Brain pericyte (primary cell): ENCODE measurements around the gene GRIFIN.
"Not testable (repeated sequence)": the region's sequence is repeated elsewhere in the genome, so short reads cannot be mapped to it uniquely, and the experiment has no call there.

Experiments used
- DNase-seq: peaks from one replicate; pipeline ENCODE4 v3.0.0-alpha.2; 2012; ENCODE audit warnings: low read depth, low spot score

GRIFIN gene

DNA sequence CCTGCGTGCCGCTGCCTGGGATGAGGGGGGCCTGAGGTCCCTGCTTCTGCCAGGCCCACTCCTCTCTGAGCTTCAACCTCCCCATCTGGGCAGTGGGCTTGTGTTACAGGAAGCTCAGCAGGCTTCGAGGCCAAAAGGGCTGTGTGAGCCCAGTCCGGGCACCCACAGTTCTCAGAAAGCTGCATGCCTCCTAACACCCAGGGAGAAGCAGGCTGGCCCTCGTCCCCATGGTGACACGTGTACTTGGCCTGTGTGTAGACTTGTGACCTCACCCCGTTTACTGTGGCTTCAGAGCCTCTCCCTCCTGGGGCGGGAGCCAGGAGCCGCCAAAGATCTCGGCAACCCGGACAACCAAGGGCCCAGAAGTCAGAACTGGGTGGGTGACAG lies 2.2 kb upstream of the GRIFIN start:
- DNase-seq, result no peak

DNA sequence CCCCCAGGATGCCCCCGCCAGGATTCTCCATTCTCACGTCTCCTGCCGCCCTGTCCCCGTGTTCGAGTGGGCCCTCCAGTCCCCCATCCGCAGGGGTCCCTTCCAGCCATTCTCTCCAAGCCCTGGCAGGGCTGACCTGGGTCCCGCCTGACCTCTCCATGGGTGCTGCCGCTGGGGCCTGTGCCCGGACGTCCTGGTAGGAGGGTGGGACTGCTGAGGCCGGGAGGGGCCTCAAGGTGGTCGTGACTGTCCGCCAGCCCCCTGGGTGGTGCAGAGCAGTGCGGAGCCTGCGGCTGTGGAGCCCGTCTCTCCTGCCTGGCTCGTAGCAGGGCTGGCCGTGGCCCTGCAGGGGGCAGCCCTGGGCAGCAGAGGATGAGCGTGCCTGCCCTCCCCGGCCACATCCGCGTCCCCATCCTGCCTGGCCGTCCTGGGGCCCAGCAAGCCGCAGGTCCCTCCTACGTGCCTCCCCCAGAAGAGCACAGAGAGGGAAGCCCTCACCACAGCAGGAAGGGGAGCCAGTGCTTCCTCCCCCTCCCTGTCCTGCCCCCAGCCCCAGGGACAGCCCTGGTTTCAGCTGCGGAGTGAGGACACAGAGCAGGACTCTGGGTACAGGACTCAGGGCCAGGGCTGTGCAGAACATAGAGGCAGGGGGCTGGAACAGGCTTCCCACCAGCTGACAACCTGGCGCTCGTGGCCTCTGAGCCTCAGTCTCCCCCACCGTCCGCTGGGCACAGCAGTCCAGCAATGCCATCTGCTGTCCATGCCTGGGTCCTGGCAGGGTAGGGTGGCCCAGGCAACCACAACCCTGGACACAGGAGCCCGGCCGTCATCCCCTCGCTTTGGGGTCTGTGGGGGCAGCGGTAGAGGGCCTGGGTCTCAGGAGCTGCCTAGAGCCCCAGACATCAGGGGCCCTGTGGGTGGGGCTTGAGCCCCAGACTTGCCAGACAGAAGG lies 1.5 kb upstream of the GRIFIN start:
- no peak for DNase-seq

DNA sequence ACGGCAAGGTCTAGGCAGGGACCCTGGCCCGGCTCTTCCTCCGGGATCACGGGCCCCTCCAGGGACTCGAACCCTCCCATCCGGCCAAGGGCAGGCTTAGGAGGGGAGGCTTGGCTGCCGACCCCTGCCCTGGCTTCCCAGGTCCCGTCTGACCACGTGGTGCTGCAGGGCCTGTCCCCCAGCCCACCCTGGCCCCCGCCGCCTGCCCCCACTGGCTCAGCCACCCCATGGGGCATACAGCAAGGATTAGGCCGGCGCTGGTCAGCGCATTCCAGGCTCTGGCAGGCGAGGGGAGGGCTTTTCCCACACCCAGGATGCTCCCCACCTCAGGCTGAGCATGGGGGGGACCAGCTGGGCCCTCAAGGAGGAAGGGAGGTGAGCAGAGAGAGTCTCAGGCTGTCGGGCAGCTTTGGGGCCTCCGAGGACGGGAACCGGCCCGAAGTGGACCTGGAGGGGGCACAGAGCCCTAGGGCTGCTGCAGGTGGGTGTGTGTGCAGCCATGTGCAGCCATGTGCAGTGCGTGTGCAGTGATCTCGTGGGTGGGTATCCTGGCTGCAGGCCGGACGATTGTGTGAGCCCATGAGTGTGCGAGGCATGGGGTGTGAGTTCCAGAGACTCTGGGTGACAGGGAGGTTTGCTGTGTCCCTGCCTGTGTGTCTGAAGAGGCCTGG lies 713 bp upstream of the GRIFIN start:
- no peak for DNase-seq

DNA sequence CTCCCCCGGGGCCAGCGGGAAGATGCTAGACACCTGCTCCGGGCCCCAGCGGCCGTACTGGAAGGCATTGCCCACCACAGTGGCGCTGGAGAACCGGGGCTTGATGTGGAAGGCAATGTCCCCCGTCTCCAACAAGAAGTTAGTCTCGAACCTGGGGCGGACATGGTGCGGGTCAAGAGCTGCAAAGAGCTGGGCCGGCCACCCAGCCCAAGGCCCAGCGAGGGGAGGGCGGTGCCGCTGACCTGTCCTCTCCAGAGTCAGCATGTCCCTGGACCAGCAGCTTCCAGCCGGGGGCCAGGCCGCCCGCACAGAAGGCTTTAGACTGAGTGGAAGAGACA lies 551 bp downstream of the GRIFIN start:
- DNase-seq, result no peak

DNA sequence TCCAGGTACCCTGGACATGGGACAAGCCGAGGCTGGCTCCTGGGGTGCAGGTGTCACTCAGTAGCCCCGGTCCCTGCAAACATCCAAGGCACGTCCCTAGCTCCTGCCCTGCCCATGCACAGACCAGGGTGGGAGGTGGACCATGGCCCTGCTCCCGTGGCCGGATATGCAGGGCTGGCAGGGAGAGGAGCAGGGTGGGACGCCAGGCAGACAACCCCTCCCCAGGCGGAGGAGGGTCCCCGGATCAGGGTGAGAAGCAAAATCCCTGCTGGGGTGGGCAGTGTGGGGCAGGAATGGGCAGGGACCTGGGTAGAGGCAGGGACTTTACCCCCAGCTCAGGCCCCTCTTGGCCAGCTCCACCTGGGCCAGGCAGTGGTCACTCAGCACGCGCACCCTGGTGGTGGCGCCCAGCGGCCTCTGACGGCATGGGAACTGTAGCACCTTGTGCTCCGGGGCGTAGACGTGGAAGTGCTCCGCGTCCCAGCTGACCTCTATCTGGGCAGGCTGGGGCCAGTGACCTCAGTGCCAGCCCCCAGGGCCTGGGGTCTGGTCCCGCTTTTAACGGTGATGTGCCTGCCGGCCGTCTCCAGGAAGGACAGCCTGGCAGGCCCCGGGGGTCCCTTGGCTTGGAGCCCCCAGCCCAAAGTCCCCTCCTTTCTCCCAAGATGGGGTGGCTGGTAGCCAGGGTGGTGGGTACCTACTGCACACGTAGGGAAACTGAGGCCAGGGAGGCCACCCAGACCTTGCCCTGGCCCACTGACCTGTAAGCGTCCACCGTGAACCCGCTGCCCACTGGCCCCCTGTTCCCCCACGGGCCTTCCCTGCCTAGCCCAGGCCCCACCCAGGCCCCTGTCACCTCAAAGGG lies 1.2 kb downstream of the GRIFIN start:
- no peak for DNase-seq

DNA sequence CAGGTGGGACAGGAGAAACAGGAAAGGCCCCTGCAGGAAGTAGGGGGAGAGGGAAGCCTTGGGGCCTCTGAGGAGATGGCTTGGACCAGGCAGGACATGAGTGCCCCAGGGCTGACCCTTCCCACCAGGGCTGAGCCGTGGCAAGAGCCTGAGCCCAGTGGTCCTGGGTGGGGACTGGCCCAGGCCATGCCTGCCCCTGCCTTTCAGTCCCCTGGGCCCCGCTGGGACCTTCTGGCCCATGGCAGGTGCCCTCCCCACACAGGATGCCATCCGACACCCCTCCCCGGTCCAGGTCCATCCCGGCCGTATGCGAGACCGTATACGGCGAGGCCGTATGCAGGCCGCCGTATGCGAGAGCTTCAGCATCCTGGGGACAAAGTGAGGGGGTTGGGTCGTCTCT lies 2.0 kb downstream of the GRIFIN start:
- no peak for DNase-seq

DNA sequence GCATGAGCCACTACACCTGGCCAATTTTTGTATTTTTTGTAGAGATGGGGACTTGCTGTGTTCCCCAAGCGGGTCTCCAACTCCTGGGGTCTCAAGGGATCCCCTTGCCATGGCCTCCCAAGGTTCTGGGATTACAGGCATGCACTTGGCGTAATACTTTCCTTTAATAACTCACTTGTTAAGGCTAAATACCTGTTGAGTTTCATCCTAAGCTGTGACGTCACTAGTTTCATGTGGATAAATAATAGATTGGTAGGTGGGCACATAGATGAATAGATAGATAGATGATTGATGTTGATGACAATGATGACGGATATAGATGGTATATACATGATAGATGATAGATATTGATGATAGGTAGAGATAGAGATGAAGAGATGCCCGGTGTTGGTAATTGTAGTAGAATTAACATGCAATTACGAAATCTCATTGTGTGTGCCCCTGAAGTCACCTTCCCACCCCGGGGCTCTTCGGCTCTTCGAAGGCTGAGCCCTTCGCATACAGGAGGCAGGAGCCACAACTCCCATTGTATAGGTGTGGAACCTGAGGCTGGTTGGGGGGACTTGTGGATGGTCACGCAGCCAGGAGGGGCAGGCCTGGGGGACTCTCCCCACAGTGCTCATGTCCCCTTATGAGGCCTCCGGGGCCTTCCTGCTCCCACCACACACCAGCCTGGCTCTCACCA lies 2.6 kb downstream of the GRIFIN start:
- no peak for DNase-seq

DNA sequence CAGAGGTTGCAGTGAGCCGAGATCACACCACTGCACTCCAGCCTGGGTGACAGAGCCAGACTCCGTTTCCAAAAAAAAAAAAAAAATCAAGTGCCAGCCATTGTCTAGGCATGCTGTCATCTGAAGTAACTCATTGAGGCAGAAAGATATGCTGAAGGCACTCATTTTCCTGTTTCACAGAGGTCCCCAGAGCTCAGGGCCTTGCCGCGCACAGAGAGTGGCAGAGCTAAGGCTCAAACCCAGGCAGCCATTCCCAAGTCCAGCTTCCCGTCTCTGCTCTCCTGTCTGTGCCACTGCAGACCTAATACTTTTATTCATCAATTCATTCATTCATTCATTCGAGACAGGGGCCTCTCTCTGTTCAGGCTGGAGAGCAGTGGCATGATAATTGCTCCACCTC lies 3.5 kb downstream of the GRIFIN start:
- no peak for DNase-seq

DNA sequence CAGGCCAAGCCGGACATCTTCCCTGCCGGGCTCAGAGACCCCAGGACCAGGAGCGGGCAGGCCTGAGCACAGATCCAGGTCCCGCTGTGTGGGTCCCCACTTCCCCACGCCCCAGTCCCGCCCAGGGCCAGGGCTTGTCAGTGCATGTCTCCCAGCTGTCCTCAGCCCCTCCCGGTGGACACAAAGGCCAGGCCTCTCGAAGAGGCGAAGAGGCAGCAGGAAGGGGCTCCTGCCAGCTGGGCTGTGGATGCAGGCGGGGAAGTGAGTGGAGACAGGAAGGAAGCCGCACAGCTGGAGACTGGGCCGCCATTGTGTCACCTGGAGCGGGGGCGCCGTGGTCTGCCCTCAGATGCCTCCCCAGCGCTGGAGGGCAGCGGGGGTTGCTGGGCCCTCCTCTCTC lies 4.8 kb downstream of the GRIFIN start:
- no peak for DNase-seq

DNA sequence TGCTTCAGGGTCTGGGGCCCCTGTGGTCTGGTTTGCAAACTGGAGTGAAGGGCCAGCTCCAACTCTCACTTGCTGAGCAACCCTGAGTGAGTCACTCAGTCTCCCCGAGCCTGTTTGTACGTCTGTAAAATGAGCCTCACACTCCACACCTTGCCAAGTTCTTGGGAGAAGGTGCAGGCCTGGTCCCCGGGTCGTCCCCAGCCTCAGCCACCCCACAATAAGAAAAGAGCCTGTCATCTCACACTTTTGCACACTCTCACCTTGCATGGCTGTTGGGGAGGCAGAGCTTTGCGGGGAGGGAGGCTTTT lies 5.2 kb downstream of the GRIFIN start:
- DNase-seq, result no peak

DNA sequence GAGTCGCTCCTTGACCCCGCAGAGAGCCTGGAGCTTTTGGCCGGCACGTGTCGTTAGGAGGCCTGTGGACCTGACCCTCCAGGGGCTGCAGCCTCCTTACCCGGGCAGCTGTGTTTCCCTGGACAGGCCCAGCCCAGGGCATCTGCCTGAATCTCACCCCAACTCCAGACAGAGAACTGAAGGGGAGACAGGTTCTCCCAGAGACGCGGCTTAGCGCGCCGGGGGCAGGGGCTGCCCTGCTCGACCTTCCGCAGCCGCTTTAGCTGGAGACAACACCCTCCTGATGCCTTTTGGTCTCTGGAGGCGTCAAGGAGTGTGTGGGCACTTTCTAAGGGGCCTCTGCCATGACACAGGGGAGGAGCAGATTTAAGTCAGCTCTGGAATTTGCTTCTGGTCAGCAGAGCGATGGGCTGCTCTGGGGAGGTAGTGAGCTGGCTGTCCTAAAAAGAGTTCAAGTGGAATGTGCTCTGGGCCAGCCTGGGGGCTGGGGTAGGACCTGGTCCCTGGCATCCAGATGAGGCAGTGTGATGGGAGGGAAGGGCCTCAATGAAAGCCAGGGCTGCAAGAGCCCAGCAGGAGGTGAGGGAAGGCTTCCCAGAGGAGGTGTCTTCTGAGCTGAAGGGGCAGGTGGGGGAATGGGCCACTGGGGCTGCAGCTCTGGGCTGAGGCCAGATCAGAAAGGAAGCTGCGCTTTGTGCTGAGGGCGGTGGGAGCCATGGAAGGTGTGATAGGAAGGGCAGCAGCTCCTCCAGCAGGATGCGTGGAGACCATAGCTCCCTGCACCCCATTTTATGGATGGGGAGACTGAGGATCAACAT lies 5.8 kb downstream of the GRIFIN start:
- no peak for DNase-seq

DNA sequence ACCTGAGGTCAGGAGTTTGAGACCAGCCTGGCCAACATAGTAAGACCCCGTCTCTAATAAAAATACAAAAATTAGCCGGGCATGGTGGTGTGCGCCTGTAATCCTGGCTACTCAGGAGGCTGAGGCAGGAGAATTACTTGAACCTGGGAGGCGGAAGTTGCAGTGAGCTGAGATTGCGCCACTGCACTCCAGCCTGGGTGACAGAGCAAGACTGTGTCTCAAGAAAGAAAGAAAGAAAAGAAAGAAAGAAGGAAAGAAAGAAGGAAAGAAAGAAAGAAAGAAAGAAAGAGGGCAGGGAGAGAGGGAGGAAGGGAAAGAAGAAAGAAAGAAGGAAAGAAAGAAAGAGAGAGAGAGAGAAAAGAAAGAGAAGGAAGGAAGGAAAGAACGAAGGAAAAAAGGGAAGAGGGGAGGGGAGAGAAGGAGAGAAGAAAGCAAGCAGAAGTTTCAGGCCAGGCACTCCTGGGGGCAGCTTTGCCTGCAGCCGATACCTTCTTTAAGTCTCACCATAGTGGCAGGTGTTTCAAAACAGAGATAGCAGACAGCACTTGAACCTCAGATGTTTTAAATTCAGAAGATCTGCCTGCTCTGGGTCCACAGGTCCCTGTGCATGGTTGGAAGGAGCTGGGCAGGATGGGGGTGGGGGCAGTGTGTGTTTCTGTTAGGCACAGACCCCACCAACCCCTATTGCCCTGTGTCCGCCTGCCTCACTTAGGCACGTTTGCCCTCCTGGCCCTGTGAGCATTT lies 6.6 kb downstream of the GRIFIN start:
- not testable (repeated sequence) for DNase-seq

DNA sequence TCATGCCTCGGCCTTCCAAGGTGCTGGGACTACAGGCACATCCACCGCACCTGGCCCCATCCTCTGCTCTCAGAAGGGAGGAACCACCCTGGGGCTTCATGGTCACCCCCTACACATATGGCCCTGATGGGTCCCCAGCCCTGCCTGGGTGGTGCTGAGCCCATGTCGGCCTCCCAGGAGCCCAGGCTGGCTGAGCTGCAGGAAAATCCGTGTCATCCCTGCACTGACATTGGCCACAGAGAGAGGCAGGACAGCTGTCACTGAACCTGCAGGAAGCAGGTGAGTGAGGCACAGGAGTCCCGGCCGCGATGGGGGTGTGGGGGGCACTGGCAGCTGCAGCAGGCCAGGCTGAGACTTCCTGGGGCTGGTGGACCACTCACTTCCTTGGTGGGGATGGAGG lies 8.0 kb downstream of the GRIFIN start:
- no peak for DNase-seq

DNA sequence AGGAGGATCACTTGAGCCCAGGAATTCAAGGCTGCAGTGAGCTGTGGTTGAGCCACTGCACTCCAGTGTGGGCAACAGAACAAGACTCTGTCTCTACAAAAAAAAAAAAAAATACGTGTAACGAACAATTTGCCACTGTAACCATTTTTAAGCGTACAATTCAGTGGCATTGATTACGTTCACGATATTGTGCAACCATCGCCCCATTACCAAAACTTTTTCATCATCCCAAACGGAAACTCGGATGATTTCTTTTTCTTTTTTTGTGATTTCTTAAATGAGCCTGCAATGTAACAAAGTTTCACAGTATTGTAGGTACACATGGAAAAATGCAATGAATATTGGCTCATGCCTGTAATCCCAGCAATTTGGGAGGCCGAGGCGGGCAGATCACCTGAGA lies 9.5 kb downstream of the GRIFIN start:
- DNase-seq, result no peak

DNA sequence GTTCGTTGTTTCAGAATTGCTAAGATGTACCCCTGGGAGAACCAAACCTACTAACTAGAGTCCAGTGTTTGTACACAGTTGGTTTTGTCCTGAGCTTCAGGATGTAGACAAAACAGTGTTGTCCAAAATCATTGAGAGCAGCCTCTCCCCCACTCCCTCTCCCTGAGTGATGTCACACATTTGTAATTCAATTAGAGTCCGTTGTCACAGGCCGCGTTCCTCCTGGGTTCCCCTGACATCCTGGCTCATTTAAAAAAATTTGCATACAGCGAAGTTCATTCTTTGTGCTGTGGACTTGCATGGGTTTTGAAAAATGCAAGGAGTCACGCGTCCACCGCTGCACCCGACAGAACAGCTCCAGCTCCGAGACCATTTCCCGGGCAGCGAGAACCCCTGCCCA lies 10.3 kb downstream of the GRIFIN start:
- no peak for DNase-seq

DNA sequence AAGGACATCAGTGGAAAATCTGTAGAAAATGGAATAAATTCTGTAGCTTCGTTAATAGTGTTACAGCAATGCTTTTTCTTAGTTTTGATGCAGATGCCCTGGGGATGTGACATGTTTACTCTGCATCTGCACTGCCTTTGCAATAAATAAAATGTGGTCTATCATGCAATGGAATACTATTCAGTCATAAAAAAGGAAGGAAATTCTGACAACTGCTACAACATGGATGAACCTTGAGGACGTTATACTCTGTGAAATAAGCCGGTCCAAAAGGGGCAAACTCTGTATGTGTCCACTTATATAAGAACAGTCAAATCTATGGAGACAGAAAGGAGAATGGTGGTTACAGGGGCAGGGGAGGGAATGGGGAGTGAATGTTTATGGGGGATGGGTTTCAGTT lies 13.5 kb downstream of the GRIFIN start:
- DNase-seq, result no peak

DNA sequence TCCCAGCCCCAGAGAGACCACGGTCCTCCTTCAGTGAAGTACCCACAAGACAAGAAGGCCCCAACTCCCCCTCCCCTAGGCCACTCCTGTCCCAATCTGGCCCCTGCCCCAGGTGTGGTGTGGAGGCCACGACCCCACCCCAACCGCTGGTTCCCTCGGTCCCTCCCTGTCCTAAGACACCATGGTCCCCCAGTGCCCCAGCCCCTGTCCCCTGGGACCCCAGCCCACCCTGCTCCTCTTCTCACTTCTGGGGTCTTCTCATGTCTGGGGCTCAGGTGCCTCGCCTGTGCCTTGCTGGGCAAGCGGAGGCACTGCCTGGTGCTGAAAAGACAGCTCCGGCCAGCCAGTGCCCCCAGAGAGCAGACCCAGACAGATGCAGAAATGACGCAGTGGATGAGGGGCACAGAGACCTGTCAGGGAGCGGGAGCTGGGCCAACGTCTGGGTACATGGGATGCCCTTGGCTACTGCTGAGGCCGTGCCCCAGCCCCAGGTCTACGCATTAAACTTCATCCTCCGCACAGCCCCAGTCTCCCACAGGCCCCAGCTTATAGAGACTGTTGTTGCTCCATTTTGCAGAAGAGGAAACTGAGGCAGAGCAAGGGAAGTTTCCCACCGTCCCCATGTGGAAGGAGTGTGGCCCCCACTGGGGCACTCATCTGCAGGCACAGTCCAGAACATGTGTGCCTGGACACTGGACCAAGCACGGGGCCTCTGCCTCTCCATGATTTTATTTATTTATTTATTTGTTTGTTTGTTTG lies 14.8 kb downstream of the GRIFIN start:
- DNase-seq, result no peak

DNA sequence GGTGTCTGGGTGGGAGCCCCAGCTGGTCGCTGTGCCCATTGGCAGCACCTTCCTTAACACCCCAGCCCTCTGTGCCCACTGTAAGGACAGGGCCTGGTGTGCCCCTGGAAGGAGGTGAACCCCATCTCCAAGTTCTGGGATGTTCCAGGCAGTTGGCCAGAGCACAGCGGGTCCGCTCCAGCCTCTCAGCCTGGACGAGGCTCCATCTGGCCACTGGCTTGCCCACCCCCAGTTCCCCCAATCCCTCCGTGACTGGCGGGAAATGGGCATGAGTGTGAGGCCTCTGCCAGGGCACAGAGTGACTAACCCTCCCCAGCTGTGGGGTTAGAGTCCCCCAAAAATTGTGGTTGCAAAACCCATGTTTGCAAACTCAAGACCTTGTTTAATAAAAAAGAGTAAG lies 15.6 kb downstream of the GRIFIN start:
- no peak for DNase-seq

DNA sequence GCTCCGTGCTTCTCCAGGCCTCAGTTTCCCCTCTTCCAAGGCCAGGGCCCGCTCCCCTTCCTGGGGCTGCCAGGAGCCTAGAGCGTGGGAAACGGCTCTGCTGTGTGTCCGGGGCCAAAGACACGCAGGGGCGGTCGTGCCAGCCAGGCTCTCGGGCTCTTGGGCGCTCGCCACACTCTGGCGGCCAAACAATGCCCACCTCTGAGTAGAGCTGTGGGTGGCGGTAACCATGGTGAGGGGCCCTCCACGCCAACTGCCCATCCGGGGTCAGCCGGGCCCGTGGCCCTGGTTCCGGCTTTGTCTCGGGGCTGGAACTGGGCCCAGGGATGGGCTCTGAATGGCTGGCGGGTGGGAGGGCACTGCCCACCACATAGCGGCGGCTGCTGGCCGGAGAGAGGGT lies 16.0 kb downstream of the GRIFIN start:
- DNase-seq, result no peak

DNA sequence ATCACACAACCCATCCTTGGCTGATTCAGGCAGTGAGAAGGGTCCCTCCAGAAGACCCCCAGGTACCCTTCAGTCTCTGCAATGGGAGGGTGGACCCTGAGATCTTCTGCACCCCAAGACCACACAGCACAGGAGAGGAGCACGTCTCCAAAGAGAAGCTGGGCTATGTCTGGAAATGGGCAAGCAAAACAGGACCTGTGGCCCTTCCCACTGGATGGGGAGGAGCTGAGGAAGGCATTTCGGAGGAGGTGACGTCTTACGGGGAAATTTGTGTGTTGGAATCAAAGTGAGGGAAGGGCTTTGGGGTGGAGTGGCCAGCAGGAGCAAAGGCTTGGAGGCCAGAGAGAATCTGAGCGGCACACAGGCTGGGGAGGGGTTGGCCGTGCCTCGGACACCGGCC lies 16.5 kb downstream of the GRIFIN start:
- no peak for DNase-seq
